ENCODE measurements around the gene KCNJ6.

KCNJ6 gene

GRCh38 chr21:37642493-37642892, 273.8 kb downstream of the KCNJ6 start:
- DNase-seq (ENCODE audit: low read depth in 2 of 2): no peak

GRCh38 chr21:37639756-37640155, 276.5 kb downstream of the KCNJ6 start:
- DNase-seq (ENCODE audit: low read depth in 2 of 2): no peak

GRCh38 chr21:37636152-37636860, 280.0 kb downstream of the KCNJ6 start:
- no peak for DNase-seq (ENCODE audit: low read depth in 2 of 2)

- no peak for DNase-seq (ENCODE audit: low read depth in 2 of 2)
These were observed 284.7 kb downstream of the KCNJ6 start for GRCh38 chr21:37631319-37632117.

- no peak for DNase-seq (ENCODE audit: low read depth in 2 of 2)
These were observed 285.4 kb downstream of the KCNJ6 start for GRCh38 chr21:37630872-37631271.

GRCh38 chr21:37628362-37628761, 287.9 kb downstream of the KCNJ6 start:
- no peak for DNase-seq (ENCODE audit: low read depth in 2 of 2)

DNA sequence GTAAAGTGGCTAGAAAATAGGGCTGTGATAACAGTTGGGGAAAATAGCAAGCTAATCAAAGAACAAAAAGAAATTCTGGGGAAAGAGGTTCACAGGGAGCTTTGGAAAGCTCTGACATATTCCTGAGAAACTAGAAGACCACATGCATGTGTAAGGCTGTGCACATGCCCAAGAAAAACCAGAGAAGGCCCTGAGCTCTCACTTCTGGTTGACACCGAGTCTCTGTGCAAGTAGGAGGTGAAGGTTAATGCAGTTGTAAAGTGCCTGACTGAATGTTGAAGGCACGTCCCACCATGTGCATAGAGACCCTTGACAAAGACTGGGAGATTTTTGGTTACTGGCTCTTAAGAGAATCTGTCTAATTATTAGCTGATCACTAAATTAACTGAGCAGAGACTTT, 288.7 kb downstream of the KCNJ6 start:
- no peak for DNase-seq (ENCODE audit: low read depth in 2 of 2)

GRCh38 chr21:37627074-37627473, 289.2 kb downstream of the KCNJ6 start:
- DNase-seq (ENCODE audit: low read depth in 2 of 2): no peak

DNA sequence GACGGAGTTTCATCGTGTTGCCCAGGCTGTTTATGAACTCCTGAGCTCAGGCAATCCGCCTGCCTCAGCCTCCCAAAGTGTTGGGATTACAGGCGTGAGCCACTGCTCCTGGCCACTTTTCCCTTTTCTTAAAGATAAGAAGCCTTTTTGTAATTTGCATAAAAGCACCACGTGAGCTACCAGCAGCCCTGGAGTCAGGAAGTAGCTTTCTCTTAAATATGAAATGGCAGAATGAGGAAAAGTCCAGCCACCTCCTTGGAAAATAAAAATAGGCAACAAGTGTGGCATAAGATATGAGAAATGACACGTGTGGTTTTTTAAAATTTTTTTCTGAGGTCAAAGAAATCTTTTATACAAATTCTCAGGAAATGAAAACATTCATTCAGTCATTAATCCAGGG, 289.9 kb downstream of the KCNJ6 start:
- no peak for DNase-seq (ENCODE audit: low read depth in 2 of 2)

DNA sequence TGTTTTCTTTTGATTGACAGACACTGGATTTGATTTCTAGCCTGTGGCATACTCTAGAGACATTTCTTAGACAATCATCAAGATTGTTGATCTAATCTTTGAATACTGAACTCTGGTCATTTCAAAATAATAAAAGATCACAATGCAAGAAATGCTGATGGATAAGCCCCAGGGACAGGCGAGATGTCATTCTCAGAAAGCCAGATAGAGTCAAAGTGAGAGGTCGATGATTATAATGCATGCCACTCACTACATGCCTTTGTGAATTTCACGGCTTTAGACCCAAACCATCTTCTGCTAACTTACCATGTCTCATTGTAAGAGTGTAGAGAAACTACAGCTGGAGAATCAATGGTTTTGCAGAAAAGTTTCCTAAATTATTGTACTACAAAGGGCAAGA, 292.6 kb downstream of the KCNJ6 start:
- DNase-seq (ENCODE audit: low read depth in 2 of 2): no peak

- DNase-seq (ENCODE audit: low read depth in 2 of 2): no peak
These were observed 293.1 kb downstream of the KCNJ6 start for GRCh38 chr21:37623183-37623582.

DNA sequence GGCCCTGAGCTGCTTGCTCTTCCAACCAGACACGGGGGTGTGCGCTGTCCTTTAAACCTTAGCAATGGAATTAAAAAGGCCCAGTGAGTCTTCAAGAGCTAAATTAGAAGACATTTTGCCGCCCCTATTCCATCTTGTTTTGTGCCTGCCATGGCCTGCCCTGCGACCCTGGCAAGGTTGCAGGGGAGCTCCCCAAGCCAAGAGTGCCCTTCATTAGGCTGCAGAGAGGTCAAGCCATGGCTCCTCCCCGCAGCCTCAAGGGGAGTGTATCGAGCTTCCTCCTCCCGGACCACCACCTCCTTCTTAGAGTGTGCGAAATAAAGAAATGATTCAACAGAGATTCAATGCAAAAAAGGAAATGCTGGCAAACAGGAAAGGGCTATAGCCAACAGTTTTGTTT, 293.5 kb downstream of the KCNJ6 start:
- no peak for DNase-seq (ENCODE audit: low read depth in 2 of 2)

DNA sequence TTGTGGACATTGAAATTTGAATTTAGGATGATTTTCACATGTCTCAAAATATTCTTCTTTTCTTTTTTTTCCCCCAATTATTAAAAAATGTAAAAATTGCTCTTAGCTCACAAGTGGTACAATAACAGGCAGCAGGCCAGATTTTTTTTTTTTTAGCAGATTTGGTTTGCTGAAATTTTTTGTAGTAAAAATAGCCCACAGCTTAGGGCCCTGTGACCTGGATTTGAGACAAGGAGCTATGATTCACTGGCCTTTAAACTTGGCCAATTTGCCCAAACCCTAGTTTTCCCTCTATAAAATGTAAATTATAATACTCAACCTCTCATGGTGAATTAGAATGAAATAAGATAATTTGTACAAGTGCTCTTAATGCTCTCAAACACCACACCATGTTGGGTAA, 295.9 kb downstream of the KCNJ6 start:
- no peak for DNase-seq (ENCODE audit: low read depth in 2 of 2)

DNA sequence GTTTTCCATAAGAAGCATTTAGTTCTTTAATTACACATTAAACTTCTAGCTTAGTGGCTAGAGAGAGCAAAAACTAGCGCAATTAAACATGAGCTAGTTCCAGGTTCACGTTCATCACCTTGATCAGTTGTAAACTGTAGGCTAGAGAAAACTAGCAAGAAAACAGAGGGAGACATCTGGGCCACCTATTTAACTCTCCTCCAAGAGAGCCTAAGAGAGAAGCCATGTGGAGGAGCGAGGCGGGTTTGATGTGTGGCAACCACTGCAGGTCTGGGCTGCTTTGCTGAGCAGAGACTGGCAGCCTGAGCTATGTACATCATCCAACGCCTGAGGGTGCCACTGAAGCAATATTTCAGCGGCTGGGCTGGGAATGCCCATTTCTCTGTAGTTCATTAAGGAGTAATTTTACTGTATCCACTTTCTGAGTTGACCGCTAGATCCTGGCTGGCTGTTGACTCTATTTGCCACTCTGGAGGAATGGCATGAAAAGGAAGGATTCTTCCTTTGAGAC, 296.7 kb downstream of the KCNJ6 start:
- DNase-seq (ENCODE audit: low read depth in 2 of 2): no peak

- no peak for DNase-seq (ENCODE audit: low read depth in 2 of 2)
These were observed 298.2 kb downstream of the KCNJ6 start for GRCh38 chr21:37618081-37618480.

DNA sequence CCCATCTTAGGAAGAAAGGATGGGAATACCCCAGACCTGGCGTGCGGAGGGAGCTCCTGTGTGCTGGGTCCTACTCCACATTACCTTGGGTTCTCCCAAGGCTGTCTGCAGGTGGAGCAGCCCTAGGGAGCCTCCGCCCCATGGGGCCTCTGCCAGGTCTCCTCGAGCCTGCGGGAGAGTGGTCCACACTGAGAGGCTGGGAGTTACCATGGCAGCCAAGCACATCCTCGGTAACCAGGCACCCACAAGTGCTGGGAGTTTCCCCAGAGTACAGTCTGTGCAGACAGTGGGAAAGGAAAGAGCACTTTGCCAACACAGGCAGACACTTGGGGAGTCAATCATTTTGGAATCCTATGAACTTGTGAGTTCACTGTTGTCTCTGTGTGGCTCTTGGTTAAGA, 300.3 kb downstream of the KCNJ6 start:
- DNase-seq (ENCODE audit: low read depth in 2 of 2): no peak

- DNase-seq (ENCODE audit: low read depth in 2 of 2): no peak
These were observed 301.8 kb downstream of the KCNJ6 start for GRCh38 chr21:37614351-37614875.

DNA sequence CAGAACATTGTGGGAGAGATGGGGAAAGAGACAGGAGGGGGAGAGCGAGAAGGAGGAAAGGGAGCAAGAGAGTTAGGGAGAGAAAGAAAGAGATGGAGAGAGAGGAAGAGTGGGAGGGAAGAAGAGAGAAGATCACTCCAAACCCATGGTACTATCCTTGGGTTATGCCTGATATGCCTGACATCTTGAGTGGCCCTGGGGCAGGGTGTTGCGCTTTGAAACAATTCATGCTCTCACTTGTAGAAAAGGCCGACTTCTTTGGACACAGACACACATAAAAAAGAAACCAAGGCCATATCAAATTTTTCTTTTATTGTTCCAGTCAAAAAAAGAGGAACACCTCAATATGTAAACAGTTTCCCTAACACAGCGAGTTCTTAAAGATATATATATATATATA, 309.2 kb downstream of the KCNJ6 start:
- DNase-seq (ENCODE audit: low read depth in 2 of 2): no peak

DNA sequence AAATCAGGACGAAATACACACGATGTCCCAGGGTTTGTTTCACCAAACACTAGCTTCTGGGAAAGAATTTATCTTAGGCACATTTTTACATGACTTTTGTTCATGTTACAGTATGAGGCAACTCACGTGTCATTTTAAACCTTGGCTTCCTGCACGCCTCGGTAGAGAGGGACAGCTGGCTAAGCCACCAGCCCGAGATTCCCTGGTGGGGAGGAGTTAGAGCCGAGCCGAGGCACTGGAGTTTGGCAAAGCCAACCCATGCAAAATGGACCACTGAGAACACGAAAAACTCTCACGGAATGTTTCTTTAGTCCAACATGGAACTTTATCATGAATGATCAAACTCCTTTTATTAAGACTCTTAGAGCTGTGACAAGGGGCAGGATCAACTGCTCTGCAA, 309.7 kb downstream of the KCNJ6 start:
- DNase-seq (ENCODE audit: low read depth in 2 of 2): no peak

- DNase-seq (ENCODE audit: low read depth in 2 of 2): no peak
These were observed 311.3 kb downstream of the KCNJ6 start for GRCh38 chr21:37605006-37605405.

DNA sequence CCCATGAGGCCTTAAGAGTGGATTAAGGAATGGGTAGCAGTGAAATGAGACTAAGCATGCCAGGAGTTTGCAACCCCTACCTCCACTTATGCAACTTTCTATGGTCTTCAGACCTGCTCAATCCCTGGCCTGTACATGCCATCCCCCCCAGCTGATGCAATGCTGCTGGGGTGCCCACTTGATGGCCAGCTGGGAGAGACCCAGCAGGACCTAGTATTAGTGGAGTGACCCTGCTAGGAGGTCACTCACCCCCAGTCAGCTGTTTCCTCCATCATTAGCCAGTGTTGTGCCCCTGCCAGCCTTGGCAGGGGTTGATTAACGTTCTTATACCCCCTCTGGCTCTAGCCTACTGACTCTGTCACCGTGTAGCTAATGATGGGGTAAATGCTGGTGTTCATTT, 313.1 kb downstream of the KCNJ6 start:
- DNase-seq (ENCODE audit: low read depth in 2 of 2): no peak

- DNase-seq (ENCODE audit: low read depth in 2 of 2): no peak
These were observed 314.3 kb downstream of the KCNJ6 start for GRCh38 chr21:37601915-37602314.

DNA sequence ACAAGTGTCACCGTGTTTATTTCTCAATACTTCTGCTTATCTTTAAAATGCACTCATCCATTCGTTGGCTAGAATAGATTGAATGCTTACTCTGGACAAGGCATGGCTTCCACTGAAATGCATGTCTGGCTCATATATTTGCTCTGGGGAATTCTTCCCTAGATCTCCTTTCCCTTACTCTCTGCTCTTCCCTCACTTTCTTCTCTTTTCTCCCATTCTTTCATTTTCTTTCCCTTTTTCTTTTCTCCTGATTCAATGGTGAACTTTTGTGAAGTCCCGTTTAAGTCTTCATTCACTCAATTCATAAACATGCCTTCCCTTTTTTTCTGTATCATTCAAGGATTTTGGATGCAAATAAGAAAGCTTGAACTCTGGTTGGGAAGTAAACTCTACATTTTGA, 315.2 kb downstream of the KCNJ6 start:
- no peak for DNase-seq (ENCODE audit: low read depth in 2 of 2)

Data from stimulated activated CD4-positive, alpha-beta T cell treated with anti-CD3 and anti-CD28 coated beads, Interleukin-1b, Interleukin-23, amount 100 ng/mL, for 1 hour (primary cell).